Stimulated activated CD4-positive, alpha-beta T cell treated with anti-CD3 and anti-CD28 coated beads, Interleukin-4, amount 100 ng/mL, for 1 hour (primary cell): ENCODE results near the gene MSH6.

Experiments used
- DNase-seq: peaks from one replicate; pipeline ENCODE4 v3.0.0-alpha.2; 2020

MSH6 gene

GRCh38 chr2:47782671-47783485, at the start of gene MSH6:
MSH6 (plus strand) TSS chr2:47783145; CDS start chr2:47783234, 89 bp downstream.
- peak; percentile 88 for DNase-seq

GRCh38 chr2:47735136-47735869, 47.6 kb upstream of the MSH6 start:
- no peak for DNase-seq

GRCh38 chr2:47735912-47736311, 47.0 kb upstream of the MSH6 start:
- no peak for DNase-seq

- DNase-seq: no peak
Observed at GRCh38 chr2:47737191-47737975, 45.6 kb upstream of the MSH6 start.

- DNase-seq: no peak
Observed at GRCh38 chr2:47738331-47738730, 44.6 kb upstream of the MSH6 start.

- no peak for DNase-seq
Observed at GRCh38 chr2:47741101-47741500, 41.8 kb upstream of the MSH6 start.

- no peak for DNase-seq
Observed at GRCh38 chr2:47741637-47742036, 41.3 kb upstream of the MSH6 start.

- DNase-seq: no peak
Observed at GRCh38 chr2:47744074-47744473, 38.9 kb upstream of the MSH6 start.

- no peak for DNase-seq
Observed at GRCh38 chr2:47747878-47748277, 35.1 kb upstream of the MSH6 start.

GRCh38 chr2:47751856-47752414, 31.0 kb upstream of the MSH6 start:
- DNase-seq: no peak

- no peak for DNase-seq
Observed at GRCh38 chr2:47767497-47767844, 15.5 kb upstream of the MSH6 start.

- peak; percentile 73 for DNase-seq
Observed at GRCh38 chr2:47767880-47768609, 14.9 kb upstream of the MSH6 start.

GRCh38 chr2:47769318-47769717, 13.6 kb upstream of the MSH6 start:
- DNase-seq: no peak

GRCh38 chr2:47771211-47771610, 11.7 kb upstream of the MSH6 start:
- DNase-seq: no peak

- no peak for DNase-seq
Observed at GRCh38 chr2:47772343-47772742, 10.6 kb upstream of the MSH6 start.

GRCh38 chr2:47774567-47774966, 8.4 kb upstream of the MSH6 start:
- DNase-seq: no peak

GRCh38 chr2:47777277-47777937, 5.5 kb upstream of the MSH6 start:
- DNase-seq: no peak

GRCh38 chr2:47778698-47779425, 4.1 kb upstream of the MSH6 start:
- no peak for DNase-seq

- DNase-seq: no peak
Observed at GRCh38 chr2:47779426-47779790, 3.5 kb upstream of the MSH6 start.

GRCh38 chr2:47782381-47782670, 619 bp upstream of the MSH6 start:
- DNase-seq: no peak
